NCI-H1105 (cell line): Measurements from ENCODE around the gene HOXA1.

ENCODE experiments used
- DNase-seq: peaks from one replicate; lab custom pipeline; 2025; lab: John Stamatoyannopoulos, UW

The HOXA1 gene

GRCh38 chr7:27116962-27117886, 21.4 kb upstream of the HOXA1 start:
- DNase-seq: no peak

- no peak for DNase-seq
These were observed 20.5 kb upstream of the HOXA1 start for GRCh38 chr7:27116031-27116961.

- no peak for DNase-seq
These were observed 19.6 kb upstream of the HOXA1 start for GRCh38 chr7:27115221-27116026.

GRCh38 chr7:27114881-27115220, 19.1 kb upstream of the HOXA1 start:
- no peak for DNase-seq

- peak; percentile 15 for DNase-seq
These were observed 18.4 kb upstream of the HOXA1 start for GRCh38 chr7:27113991-27114769.

GRCh38 chr7:27112955-27113949, 17.5 kb upstream of the HOXA1 start:
- DNase-seq: no peak

- no peak for DNase-seq
These were observed 16.6 kb upstream of the HOXA1 start for GRCh38 chr7:27112361-27112760.

GRCh38 chr7:27111751-27112277, 16.0 kb upstream of the HOXA1 start:
- DNase-seq: no peak

GRCh38 chr7:27111042-27111750, 15.4 kb upstream of the HOXA1 start:
- DNase-seq: no peak

GRCh38 chr7:27110186-27111031, 14.6 kb upstream of the HOXA1 start:
- no peak for DNase-seq

GRCh38 chr7:27109466-27110185, 13.8 kb upstream of the HOXA1 start:
- no peak for DNase-seq

- DNase-seq: no peak
These were observed 12.8 kb upstream of the HOXA1 start for GRCh38 chr7:27108390-27109127.

GRCh38 chr7:27107391-27108381, 11.9 kb upstream of the HOXA1 start:
- DNase-seq: no peak

- no peak for DNase-seq
These were observed 11.1 kb upstream of the HOXA1 start for GRCh38 chr7:27106901-27107240.

GRCh38 chr7:27106181-27106900, 10.5 kb upstream of the HOXA1 start:
- DNase-seq: no peak
